ENCODE measurements around the gene TRABD2A. TPM values are rescaled to one million over a fixed set of nuclear protein-coding genes. Genes with fewer than 3 reads are reported as not detected.

TRABD2A gene
- total RNA-seq, 3 donors from 2014 or later: 2.2 to 7.4 (median 5.6) TPM

DNA sequence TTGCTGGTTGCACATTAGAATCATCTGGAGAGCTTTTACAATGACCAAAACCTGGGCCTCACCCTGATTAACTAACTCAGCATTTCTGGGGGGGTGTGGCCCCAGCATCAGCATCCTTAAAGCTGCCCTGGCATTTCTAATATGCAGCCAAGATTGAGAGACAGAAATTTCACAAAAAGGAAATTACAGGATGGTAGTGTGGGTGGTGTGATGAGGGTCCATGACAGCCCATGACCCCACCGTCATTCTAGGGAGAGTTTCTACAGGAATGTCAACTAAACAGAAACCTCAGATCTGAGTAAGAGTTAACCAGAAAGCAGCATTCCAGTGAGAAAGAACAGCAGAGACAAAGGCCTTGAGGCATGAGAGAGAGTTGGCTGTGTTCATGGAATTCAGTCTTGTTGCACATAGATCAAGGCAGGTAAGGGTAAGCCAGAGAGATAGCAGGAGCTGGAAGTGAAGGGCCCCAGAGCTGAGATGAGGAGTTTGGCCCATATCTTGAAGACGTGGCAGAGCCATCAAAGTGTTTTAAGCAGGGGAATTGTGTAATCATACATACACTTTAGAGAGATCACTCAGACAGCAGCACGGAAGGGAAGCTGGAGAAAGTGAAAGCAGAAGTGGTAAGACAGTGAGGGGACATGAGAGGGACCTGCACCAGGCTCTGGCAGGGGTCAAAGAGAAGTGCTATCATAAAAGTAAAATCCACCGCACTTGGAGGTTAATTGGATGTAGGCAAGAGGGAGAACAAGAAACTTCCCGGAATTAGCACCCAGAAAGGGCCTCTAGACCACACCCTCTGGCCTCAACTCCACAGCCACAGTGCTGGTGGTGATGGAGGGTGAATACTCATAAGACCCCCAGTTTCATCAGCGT lies 7.8 kb upstream of the TRABD2A start:
- intact Hi-C loops (cut with DNase I; ENCODE audit: low total_unique reads): no loop called here
- TF ChIP-seq POLR2AphosphoS5 (IDR thresholded peaks at IDR 0.05): no peak
- no peak for TF ChIP-seq POLR2A (IDR thresholded peaks at IDR 0.05)
- TF ChIP-seq, protein P1, sequence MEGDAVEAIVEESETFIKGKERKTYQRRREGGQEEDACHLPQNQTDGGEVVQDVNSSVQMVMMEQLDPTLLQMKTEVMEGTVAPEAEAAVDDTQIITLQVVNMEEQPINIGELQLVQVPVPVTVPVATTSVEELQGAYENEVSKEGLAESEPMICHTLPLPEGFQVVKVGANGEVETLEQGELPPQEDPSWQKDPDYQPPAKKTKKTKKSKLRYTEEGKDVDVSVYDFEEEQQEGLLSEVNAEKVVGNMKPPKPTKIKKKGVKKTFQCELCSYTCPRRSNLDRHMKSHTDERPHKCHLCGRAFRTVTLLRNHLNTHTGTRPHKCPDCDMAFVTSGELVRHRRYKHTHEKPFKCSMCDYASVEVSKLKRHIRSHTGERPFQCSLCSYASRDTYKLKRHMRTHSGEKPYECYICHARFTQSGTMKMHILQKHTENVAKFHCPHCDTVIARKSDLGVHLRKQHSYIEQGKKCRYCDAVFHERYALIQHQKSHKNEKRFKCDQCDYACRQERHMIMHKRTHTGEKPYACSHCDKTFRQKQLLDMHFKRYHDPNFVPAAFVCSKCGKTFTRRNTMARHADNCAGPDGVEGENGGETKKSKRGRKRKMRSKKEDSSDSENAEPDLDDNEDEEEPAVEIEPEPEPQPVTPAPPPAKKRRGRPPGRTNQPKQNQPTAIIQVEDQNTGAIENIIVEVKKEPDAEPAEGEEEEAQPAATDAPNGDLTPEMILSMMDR (IDR thresholded peaks at IDR 0.05): no peak
- Histone ChIP-seq H3K9me3 (no peaks in the 10 kb centered on the region), H3K27ac (peak overlapping the region; percentile 80 to 84), H3K4me3 (peak overlapping the region; percentile 27 to 56 (median 30)), H3K4me1 (no peaks in the 10 kb centered on the region), H3K36me3 (no peaks in the 10 kb centered on the region), H3K27me3 (no peaks in the 10 kb centered on the region)
- DNase-seq (ENCODE audit: low spot score in 2 of 2): no peak

DNA sequence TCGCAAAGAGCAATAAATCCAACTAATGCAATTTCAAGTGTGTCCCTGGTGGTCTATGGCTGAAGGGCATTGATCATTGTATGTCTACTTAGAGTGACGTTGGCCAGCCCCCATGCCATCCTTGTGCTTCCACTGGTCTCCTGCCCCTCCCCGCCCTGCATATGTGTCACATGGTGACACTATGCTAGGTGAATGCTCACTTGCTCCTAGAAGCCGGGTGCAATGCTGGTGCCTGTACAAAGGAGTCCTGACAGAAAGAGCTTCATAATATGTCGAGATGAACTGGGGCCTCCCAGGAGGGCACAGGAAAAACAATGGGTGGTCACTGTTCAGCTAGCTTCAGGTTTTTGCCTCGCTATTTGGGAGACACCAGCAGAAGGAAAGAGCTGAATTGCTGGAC lies 5.9 kb upstream of the TRABD2A start:
- Histone ChIP-seq H3K4me1 (no peaks in the 10 kb centered on the region), H3K27ac (no peak overlapping the region), H3K36me3 (no peaks in the 10 kb centered on the region), H3K27me3 (no peaks in the 10 kb centered on the region), H3K4me3 (no peak overlapping the region), H3K9me3 (no peaks in the 10 kb centered on the region)
- TF ChIP-seq, protein P1 (IDR thresholded peaks at IDR 0.05): no peak
- TF ChIP-seq POLR2A (IDR thresholded peaks at IDR 0.05): no peak
- TF ChIP-seq POLR2AphosphoS5 (IDR thresholded peaks at IDR 0.05): no peak
- no peak for DNase-seq (ENCODE audit: low spot score in 2 of 2)
- intact Hi-C loops (cut with DNase I; ENCODE audit: low total_unique reads): no loop called here

DNA sequence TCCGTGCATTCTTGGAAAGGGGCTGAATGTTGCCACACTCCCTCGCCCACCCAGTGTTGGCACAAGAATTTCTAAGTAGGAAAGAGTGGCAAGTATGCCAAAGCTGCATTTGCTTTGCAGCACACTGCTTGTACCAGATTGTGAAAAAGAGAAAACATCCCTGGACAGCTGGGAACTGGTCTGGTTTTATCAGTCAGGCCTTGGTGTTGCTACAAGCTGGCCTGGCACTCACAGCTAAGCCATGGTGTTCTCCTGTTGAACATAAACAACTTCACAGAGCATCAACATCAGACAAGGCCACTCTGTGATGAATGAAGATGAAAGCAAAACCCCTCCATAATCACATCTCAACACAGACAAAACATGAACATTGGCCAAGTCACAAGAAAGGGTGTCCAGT lies 4.2 kb upstream of the TRABD2A start:
- DNase-seq (ENCODE audit: low spot score in 2 of 2): no peak
- H3K4me3 ChIP-seq: no peak overlapping the region
- TF ChIP-seq POLR2A (IDR thresholded peaks at IDR 0.05) (no peak), POLR2AphosphoS5 (IDR thresholded peaks at IDR 0.05) (no peak)
- TF ChIP-seq, protein P1 (IDR thresholded peaks at IDR 0.05): no peak
- H3K4me1 ChIP-seq: peaks cover 0 to 6% of the 10 kb centered on the region in 2 donors
- H3K27me3 ChIP-seq: peaks cover 4 to 6% of the 10 kb centered on the region in 2 donors
- intact Hi-C loops (cut with DNase I; ENCODE audit: low total_unique reads): no loop called here
- H3K36me3 ChIP-seq: no peaks in the 10 kb centered on the region
- no peaks in the 10 kb centered on the region for H3K9me3 ChIP-seq
- H3K27ac ChIP-seq: no peak overlapping the region

- TF ChIP-seq, protein P1 (IDR thresholded peaks at IDR 0.05): no peak
- TF ChIP-seq POLR2AphosphoS5 (IDR thresholded peaks at IDR 0.05): no peak
- TF ChIP-seq POLR2A (IDR thresholded peaks at IDR 0.05): no peak
- H3K4me3 ChIP-seq: no peak overlapping the region
- no peaks in the 10 kb centered on the region for H3K36me3 ChIP-seq
- no peak for DNase-seq (ENCODE audit: low spot score in 2 of 2)
- no peaks in the 10 kb centered on the region for H3K9me3 ChIP-seq
- peaks cover 0 to 6% of the 10 kb centered on the region in 2 donors for H3K4me1 ChIP-seq
- no peak overlapping the region for H3K27ac ChIP-seq
- peaks cover 6 to 7% of the 10 kb centered on the region in 2 donors for H3K27me3 ChIP-seq
- intact Hi-C loops (cut with DNase I; ENCODE audit: low total_unique reads): no loop called here
These were observed 3.6 kb upstream of the TRABD2A start for GRCh38 chr2:84884449-84884848.

GRCh38 chr2:84882775-84883550 lies 2.1 kb upstream of the TRABD2A start:
- Histone ChIP-seq H3K4me3 (no peak overlapping the region), H3K27me3 (peaks cover 6 to 7% of the 10 kb centered on the region in 2 donors), H3K9me3 (no peaks in the 10 kb centered on the region), H3K4me1 (peaks cover 0 to 6% of the 10 kb centered on the region in 2 donors), H3K36me3 (no peaks in the 10 kb centered on the region), H3K27ac (no peak overlapping the region)
- DNase-seq (ENCODE audit: low spot score in 2 of 2): no peak
- intact Hi-C loops (cut with DNase I; ENCODE audit: low total_unique reads): no loop called here
- TF ChIP-seq POLR2AphosphoS5 (IDR thresholded peaks at IDR 0.05): no peak
- TF ChIP-seq POLR2A (IDR thresholded peaks at IDR 0.05): no peak
- TF ChIP-seq, protein P1 (IDR thresholded peaks at IDR 0.05): no peak

All from breast epithelium (tissue), 4 donors.